Measurements from ENCODE around the gene THADA. TPM values are rescaled to one million over a fixed set of nuclear protein-coding genes. Genes with fewer than 3 reads are reported as not detected.

The THADA gene
- total RNA-seq, 1 donor from 2014 or later: 41.2 TPM

GRCh38 chr2:43309935-43310334, 285.9 kb downstream of the THADA start:
- ATAC-seq (no peak), DNase-seq (no peak)
- H3K4me1 ChIP-seq: peaks cover 49% of the 10 kb centered on the region
- H3K4me3 ChIP-seq: no peak overlapping the region
- intact Hi-C loops (cut with DNase I): no loop called here
- H3K36me3 ChIP-seq: no peaks in the 10 kb centered on the region
- H3K27me3 ChIP-seq (ENCODE audit: low read depth): no peaks in the 10 kb centered on the region
- TF ChIP-seq CTCF (IDR thresholded peaks at IDR 0.05): no peak
- H3K9me3 ChIP-seq: no peaks in the 10 kb centered on the region
- no peak overlapping the region for H3K27ac ChIP-seq

GRCh38 chr2:43307973-43308372, 287.9 kb downstream of the THADA start:
- no peaks in the 10 kb centered on the region for H3K9me3 ChIP-seq
- H3K4me1 ChIP-seq: peaks cover 50% of the 10 kb centered on the region
- H3K4me3 ChIP-seq: no peak overlapping the region
- no peaks in the 10 kb centered on the region for H3K27me3 ChIP-seq (ENCODE audit: low read depth)
- H3K36me3 ChIP-seq: no peaks in the 10 kb centered on the region
- no peak for TF ChIP-seq CTCF (IDR thresholded peaks at IDR 0.05)
- DNase-seq (no peak), ATAC-seq (no peak)
- no peak overlapping the region for H3K27ac ChIP-seq
- intact Hi-C loops (cut with DNase I): no loop called here

- Histone ChIP-seq H3K9me3 (no peaks in the 10 kb centered on the region), H3K27me3 (ENCODE audit: low read depth) (no peaks in the 10 kb centered on the region), H3K4me3 (no peak overlapping the region), H3K27ac (no peak overlapping the region), H3K36me3 (no peaks in the 10 kb centered on the region), H3K4me1 (peaks cover 52% of the 10 kb centered on the region)
- intact Hi-C loops (cut with DNase I): no loop called here
- DNase-seq: no peak
- ATAC-seq: no peak
- no peak for TF ChIP-seq CTCF (IDR thresholded peaks at IDR 0.05)
Observed at GRCh38 chr2:43307046-43307445, 288.8 kb downstream of the THADA start.

GRCh38 chr2:43306197-43306596, 289.6 kb downstream of the THADA start:
- DNase-seq (no peak), ATAC-seq (no peak)
- intact Hi-C loops (cut with DNase I): no loop called here
- TF ChIP-seq CTCF (IDR thresholded peaks at IDR 0.05): no peak
- H3K36me3 ChIP-seq: no peaks in the 10 kb centered on the region
- peak overlapping the region; percentile 81 for H3K27ac ChIP-seq
- H3K4me1 ChIP-seq: peaks cover 58% of the 10 kb centered on the region
- H3K9me3 ChIP-seq: no peaks in the 10 kb centered on the region
- no peaks in the 10 kb centered on the region for H3K27me3 ChIP-seq (ENCODE audit: low read depth)
- no peak overlapping the region for H3K4me3 ChIP-seq

- Histone ChIP-seq H3K27ac (peak overlapping the region; percentile 81), H3K9me3 (no peaks in the 10 kb centered on the region), H3K4me3 (no peak overlapping the region), H3K36me3 (no peaks in the 10 kb centered on the region), H3K4me1 (peaks cover 65% of the 10 kb centered on the region), H3K27me3 (ENCODE audit: low read depth) (no peaks in the 10 kb centered on the region)
- TF ChIP-seq CTCF (IDR thresholded peaks at IDR 0.05): no peak
- peak; percentile 71 for DNase-seq
- ATAC-seq: peak; percentile 83 to 91
- intact Hi-C loops (cut with DNase I): no loop called here
Observed at GRCh38 chr2:43305517-43305916, 290.3 kb downstream of the THADA start.

GRCh38 chr2:43305012-43305411, 290.8 kb downstream of the THADA start:
- Histone ChIP-seq H3K27ac (peak overlapping the region; percentile 81), H3K4me3 (no peak overlapping the region), H3K9me3 (no peaks in the 10 kb centered on the region), H3K4me1 (peaks cover 66% of the 10 kb centered on the region), H3K27me3 (ENCODE audit: low read depth) (no peaks in the 10 kb centered on the region), H3K36me3 (no peaks in the 10 kb centered on the region)
- DNase-seq (no peak), ATAC-seq (peak; percentile 68 to 83)
- intact Hi-C loops (cut with DNase I): no loop called here
- no peak for TF ChIP-seq CTCF (IDR thresholded peaks at IDR 0.05)
